PFSK-1 (cell line): Measurements from ENCODE around the gene PXYLP1.

Source experiments
- FOXP2 ChIP-seq: optimal IDR thresholded peaks from 2 replicates; pipeline ENCODE3; 2011; ENCODE audit warnings: borderline replicate concordance, control low read depth, inconsistent platforms; ENCODE audit not compliant: insufficient read depth; ENCODE audit errors: extremely low read length, extremely low read depth
- POLR2AphosphoS5 ChIP-seq: IDR thresholded peaks from 2 replicates; pipeline ENCODE4 v1.6.1; 2012; ENCODE audit warnings: low read depth, mild to moderate bottlenecking, control low read depth, low read length, moderate library complexity
- SIN3A ChIP-seq: IDR thresholded peaks from 2 replicates; pipeline ENCODE4 v1.6.1; 2012; ENCODE audit warnings: mild to moderate bottlenecking, low read length, moderate library complexity, borderline replicate concordance; ENCODE audit not compliant: insufficient read depth
- TAF1 ChIP-seq: IDR thresholded peaks from 2 replicates; pipeline ENCODE4 v1.6.1; 2012; ENCODE audit warnings: low read length, control low read depth, borderline replicate concordance; ENCODE audit not compliant: insufficient read depth
- TF ChIP-seq, protein P1 (sequence below), 2 experiments: IDR thresholded peaks; 2 replicates each; pipeline versions ENCODE4 v1.6.1 to v1.8.0; 2011 to 2012; ENCODE audit warnings: low read depth in 2 of 2, low read length in 2 of 2, control low read depth in 1 of 2, inconsistent platforms in 1 of 2, mild to moderate bottlenecking in 1 of 2, moderate library complexity in 1 of 2; ENCODE audit not compliant: insufficient read depth in 1 of 2

PXYLP1 gene

DNA sequence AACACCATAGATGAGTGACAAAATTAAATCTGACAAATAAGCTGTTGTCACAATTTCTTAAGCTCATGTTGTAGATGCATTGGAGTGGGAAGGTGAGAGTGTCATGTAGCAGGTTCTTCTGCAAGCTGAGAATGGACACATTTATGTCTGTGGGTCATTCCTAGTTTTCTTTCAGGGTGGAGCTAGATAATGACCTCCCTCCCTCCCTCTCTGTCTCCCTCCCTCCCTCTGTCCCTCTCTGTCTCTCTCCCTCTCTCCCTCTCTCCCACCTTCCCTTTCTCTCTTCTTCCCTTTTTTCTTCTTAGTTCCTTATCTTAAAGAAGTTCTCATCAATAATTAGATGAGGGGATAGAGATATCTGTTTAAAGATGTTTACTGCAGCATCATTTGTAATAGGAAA lies 36.0 kb downstream of the PXYLP1 start:
- TF ChIP-seq POLR2AphosphoS5, result no peak
- TF ChIP-seq, protein P1, sequence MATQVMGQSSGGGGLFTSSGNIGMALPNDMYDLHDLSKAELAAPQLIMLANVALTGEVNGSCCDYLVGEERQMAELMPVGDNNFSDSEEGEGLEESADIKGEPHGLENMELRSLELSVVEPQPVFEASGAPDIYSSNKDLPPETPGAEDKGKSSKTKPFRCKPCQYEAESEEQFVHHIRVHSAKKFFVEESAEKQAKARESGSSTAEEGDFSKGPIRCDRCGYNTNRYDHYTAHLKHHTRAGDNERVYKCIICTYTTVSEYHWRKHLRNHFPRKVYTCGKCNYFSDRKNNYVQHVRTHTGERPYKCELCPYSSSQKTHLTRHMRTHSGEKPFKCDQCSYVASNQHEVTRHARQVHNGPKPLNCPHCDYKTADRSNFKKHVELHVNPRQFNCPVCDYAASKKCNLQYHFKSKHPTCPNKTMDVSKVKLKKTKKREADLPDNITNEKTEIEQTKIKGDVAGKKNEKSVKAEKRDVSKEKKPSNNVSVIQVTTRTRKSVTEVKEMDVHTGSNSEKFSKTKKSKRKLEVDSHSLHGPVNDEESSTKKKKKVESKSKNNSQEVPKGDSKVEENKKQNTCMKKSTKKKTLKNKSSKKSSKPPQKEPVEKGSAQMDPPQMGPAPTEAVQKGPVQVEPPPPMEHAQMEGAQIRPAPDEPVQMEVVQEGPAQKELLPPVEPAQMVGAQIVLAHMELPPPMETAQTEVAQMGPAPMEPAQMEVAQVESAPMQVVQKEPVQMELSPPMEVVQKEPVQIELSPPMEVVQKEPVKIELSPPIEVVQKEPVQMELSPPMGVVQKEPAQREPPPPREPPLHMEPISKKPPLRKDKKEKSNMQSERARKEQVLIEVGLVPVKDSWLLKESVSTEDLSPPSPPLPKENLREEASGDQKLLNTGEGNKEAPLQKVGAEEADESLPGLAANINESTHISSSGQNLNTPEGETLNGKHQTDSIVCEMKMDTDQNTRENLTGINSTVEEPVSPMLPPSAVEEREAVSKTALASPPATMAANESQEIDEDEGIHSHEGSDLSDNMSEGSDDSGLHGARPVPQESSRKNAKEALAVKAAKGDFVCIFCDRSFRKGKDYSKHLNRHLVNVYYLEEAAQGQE (IDR thresholded peaks at IDR 0.05; ENCODE audit: insufficient read depth in 1 of 2, low read depth in 2 of 2, low read length in 2 of 2), result no peak
- no peak for TF ChIP-seq SIN3A
- TF ChIP-seq FOXP2, result no peak
- no peak for TF ChIP-seq TAF1

DNA sequence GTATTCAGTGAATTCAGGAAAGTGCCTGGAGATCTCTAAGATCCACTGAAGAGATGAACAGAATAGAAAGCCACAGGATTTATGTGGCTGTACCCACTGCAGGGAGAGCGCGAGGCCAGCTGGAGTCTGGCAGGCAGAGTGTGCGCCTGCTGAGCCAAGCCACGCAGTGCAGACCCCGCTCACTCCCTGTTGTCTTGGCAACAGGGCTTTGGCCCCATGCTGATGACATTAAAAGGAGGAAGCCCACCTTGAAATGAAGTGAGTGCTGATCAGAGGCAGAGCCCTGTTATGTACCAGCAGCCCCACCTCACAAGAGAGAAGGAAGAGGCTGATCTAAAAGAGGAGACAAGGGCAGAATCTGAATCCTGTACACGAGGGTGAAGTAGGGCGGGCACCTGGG lies 36.7 kb downstream of the PXYLP1 start:
- TF ChIP-seq, protein P1 (IDR thresholded peaks at IDR 0.05; ENCODE audit: insufficient read depth in 1 of 2, low read depth in 2 of 2, low read length in 2 of 2), result no peak
- no peak for TF ChIP-seq SIN3A
- TF ChIP-seq FOXP2, result no peak
- TF ChIP-seq POLR2AphosphoS5, result no peak
- TF ChIP-seq TAF1, result no peak

DNA sequence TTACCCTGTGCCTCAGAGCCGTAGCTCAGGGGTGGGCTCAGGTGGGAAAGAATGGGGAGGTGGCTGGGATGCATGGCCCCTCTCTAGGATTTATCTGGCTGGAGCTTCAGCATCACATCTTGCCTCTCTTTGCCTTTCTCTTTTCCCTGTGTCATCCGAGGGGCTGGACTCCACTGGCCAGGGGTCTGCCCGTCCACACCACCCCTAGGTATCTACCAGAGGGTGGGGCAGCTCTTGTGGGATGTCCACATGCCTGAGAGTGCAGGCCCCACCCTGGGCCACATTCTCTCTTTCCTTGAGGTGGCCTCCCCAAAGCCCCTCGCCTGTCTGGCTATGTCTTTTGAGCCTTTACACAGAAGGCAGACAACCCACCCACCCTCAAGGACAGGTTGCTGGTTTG lies 37.2 kb downstream of the PXYLP1 start:
- TF ChIP-seq, protein P1 (IDR thresholded peaks at IDR 0.05; ENCODE audit: insufficient read depth in 1 of 2, low read depth in 2 of 2, low read length in 2 of 2), result no peak
- TF ChIP-seq SIN3A (no peak), FOXP2 (no peak), POLR2AphosphoS5 (no peak), TAF1 (no peak)

DNA sequence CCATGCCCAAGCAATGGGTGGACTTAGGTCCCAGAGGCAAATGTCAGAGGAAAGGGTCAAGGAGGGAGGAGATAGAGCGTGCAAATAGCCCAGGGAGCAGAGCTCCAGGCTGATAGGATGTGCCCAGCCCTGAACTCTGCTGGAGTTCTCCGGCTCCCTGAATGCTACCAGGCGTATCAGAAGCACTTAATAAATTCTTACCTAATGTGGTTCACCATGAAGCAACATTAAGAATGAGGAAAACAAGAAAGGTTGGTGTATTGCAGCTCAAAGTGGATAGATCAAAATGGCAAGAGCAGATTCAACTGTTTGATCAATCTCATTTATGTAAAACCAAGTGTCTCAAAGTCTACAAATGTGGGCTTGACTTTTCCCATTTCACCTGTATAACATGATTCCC lies 38.3 kb downstream of the PXYLP1 start:
- TF ChIP-seq POLR2AphosphoS5, result no peak

DNA sequence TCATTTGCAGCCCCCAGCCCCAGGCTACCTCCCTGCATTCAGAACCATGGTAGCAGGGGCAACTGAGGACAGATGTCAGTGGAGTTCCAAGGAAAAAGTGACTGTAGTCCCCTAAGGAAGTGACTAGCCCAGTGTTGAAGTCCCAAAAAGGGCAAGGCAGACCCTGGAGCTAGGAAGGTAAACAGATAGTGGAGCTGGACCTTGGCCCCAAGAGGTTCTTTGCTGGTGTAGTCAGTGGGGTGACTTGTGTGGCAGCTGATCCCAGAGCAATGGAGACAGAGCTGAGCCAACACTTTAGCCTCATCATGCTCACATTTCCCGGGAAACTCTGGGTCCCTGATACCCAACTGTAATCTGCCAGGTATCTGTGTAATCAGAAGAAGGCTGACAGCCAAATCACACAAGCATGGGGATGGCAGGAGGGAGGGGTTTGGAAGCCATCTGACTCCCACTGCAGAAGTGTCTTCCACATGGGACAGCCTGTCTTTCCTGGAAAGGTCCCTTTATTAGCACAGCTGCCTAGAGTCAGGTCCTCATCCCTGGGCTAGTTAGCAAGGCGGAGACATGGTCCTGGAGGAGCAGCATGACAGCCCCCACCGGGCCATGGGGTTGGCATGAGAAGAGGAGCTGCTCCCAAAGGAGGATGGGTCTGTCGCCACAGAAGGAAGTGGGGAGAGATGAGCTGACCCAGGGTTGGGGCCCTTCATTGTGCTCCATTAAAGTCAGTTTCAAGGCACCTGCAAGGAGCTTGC lies 39.8 kb downstream of the PXYLP1 start:
- TF ChIP-seq, protein P1 (IDR thresholded peaks at IDR 0.05; ENCODE audit: insufficient read depth in 1 of 2, low read depth in 2 of 2, low read length in 2 of 2), result no peak
- TF ChIP-seq FOXP2 (no peak), TAF1 (no peak)
